Endothelial cell of hepatic sinusoid (primary cell): ENCODE results near the gene DMBX1.

ENCODE experiments used
- in situ Hi-C: cut with HindIII; loops from 2 replicates; pipeline ENCODE4 v1.10.0; 2017; ENCODE audit warnings: low sequenced_read_pairs

The DMBX1 gene

GRCh38 chr1:46496505-46496904, 6.9 kb downstream of the DMBX1 start:
- in situ Hi-C loops = loop anchor here (5.0 to 10.0 kb wide), 2 partner anchors 62 to 99 kb away; no protein-coding TSS in a partner anchor

- in situ Hi-C loops = loop anchor here (5.0 to 10.0 kb wide), 2 partner anchors 62 to 100 kb away; no protein-coding TSS in a partner anchor
These were observed 7.4 kb downstream of the DMBX1 start for GRCh38 chr1:46497020-46497419.

GRCh38 chr1:46497665-46498064, 8.0 kb downstream of the DMBX1 start:
- in situ Hi-C loops = loop anchor here (5.0 to 10.0 kb wide), 2 partner anchors 63 to 100 kb away; no protein-coding TSS in a partner anchor

- in situ Hi-C loops = no loop called here
These were observed 11.9 kb downstream of the DMBX1 start for GRCh38 chr1:46501528-46501927.

GRCh38 chr1:46503421-46503820, 13.8 kb downstream of the DMBX1 start:
- in situ Hi-C loops = no loop called here

GRCh38 chr1:46506470-46507219, 17.0 kb downstream of the DMBX1 start:
- in situ Hi-C loops = no loop called here

GRCh38 chr1:46508757-46509156, 19.1 kb downstream of the DMBX1 start:
- in situ Hi-C loops = no loop called here

GRCh38 chr1:46510341-46510997, 20.8 kb downstream of the DMBX1 start:
- in situ Hi-C loops = no loop called here

GRCh38 chr1:46510998-46511365, 21.3 kb downstream of the DMBX1 start:
- in situ Hi-C loops = no loop called here

GRCh38 chr1:46512135-46512791, 22.6 kb downstream of the DMBX1 start:
- in situ Hi-C loops = no loop called here

GRCh38 chr1:46512792-46513190, 23.2 kb downstream of the DMBX1 start:
- in situ Hi-C loops = no loop called here

- in situ Hi-C loops = no loop called here
These were observed 23.9 kb downstream of the DMBX1 start for GRCh38 chr1:46513536-46513935.

- in situ Hi-C loops = no loop called here
These were observed 25.9 kb downstream of the DMBX1 start for GRCh38 chr1:46515576-46515975.

GRCh38 chr1:46516200-46516950, 26.7 kb downstream of the DMBX1 start:
- in situ Hi-C loops = no loop called here

- in situ Hi-C loops = no loop called here
These were observed 27.5 kb downstream of the DMBX1 start for GRCh38 chr1:46517010-46517600.

GRCh38 chr1:46517932-46518498, 28.4 kb downstream of the DMBX1 start:
- in situ Hi-C loops = no loop called here

- in situ Hi-C loops = no loop called here
These were observed 29.6 kb downstream of the DMBX1 start for GRCh38 chr1:46519209-46519608.

- in situ Hi-C loops = loop anchor here (5.0 kb wide), 1 partner anchor 43 kb away; no protein-coding TSS in a partner anchor
These were observed 30.7 kb downstream of the DMBX1 start for GRCh38 chr1:46520063-46520911.

- in situ Hi-C loops = loop anchor here (5.0 kb wide), 1 partner anchor 44 kb away; no protein-coding TSS in a partner anchor
These were observed 31.8 kb downstream of the DMBX1 start for GRCh38 chr1:46521414-46521813.
